Endometrium (tissue), 2 donors: ENCODE data around the gene FBXL22.

ENCODE experiments used
- FAIRE-seq: peaks from 2 replicates; lab custom pipeline; 2012; peaks lifted over from hg19 to GRCh38; lab: Jason Lieb, UNC
- donor health status: control.
- donor health status: control.

Gene FBXL22

GRCh38 chr15:63597038-63597790, at the start of gene FBXL22:
FBXL22 (plus strand) TSS chr15:63597387; CDS start chr15:63597393, 6 bp downstream.
- peak; percentile 48 for FAIRE-seq

- peak; percentile 76 for FAIRE-seq
Observed at GRCh38 chr15:63551400-63551799, 45.8 kb upstream of the FBXL22 start.

DNA sequence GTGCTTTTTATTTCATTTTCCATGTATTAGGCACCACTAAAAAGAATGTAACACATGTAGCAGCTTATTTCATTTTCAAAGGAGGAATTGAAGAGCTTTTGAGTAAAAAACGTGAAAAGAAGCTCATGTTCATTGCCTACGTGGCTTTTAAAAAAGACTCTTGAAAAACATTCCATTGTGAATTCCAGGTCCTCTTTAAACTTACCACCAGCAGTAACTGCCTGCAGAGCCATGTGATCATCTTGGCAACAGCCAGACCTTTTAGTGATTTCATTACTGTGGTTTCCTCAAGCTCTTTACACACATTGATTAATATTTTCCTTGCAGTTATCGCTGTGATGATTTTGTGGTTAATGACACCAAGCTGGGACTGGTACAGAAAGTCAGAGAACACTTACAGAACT, 43.8 kb upstream of the FBXL22 start:
- FAIRE-seq, result peak; percentile 37

DNA sequence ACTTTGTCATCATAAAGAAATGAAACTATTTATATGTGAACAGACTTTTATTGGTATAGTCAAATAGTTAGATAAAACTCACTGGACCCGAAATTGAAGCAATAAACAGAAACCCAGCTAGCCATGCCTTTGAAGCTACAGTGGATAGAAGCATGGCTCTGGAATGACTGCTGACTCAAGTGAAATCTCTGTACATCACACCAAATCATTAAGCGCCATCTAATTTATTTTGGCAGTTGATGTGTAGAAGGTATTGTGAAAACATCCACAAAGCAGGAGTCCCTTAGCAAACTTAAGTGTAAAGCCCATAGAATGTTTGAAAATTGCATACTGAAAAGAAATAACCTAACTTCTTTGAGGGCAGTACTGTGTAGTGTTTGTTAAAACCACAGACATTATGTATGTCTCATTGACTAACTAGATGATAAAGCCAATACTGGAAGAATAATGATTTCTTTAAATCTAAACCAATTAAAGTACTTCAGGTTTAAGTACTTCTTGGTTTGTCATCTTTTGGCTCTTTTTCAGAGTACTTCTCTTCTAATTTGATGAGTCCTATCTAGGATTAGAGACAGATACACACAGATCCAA, 42.8 kb upstream of the FBXL22 start:
- no peak for FAIRE-seq

GRCh38 chr15:63555507-63555906, 41.7 kb upstream of the FBXL22 start:
- no peak for FAIRE-seq

- no peak for FAIRE-seq
Observed at GRCh38 chr15:63556246-63556645, 40.9 kb upstream of the FBXL22 start.

DNA sequence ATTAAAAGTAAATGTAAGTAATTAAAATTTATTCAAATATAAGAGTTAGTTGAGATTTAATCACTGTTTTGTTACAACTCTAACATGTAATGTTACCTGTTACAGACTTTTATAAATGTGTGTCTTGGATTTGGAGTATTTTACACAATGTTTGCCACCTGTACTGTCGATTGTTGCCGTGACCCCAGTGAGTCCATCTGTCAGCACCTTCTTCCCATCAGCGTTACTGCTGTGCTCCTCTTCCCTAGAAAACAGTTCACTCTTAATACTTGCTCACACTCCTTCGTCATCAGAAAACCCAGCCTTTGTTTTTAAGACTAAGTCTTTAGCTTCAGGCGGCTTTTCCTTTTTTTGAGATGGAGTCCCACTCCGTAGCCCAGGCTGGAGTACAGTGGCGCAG, 40.5 kb upstream of the FBXL22 start:
- no peak for FAIRE-seq

- no peak for FAIRE-seq
Observed at GRCh38 chr15:63559753-63560152, 37.4 kb upstream of the FBXL22 start.

- no peak for FAIRE-seq
Observed at GRCh38 chr15:63560741-63561448, 36.3 kb upstream of the FBXL22 start.

DNA sequence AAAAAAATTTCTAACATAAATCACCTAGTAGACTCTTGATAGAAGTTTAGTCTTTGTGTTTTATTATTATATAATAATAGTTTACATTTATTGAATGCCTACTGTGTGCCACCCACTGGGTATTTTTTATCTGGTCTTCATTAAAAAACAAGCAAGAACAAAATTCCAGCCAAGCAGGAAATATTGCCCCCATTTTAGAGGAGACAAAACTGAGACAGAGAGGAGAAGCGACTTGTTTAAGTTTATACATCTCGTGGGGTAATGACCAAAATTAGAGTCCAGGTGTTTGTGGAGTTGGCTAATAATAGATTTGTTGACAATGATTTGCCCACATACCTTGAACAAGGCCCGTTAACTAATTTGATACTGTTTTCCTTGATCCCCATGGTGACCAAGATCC, 33.1 kb upstream of the FBXL22 start:
- no peak for FAIRE-seq

- no peak for FAIRE-seq
Observed at GRCh38 chr15:63565536-63566186, 31.5 kb upstream of the FBXL22 start.

DNA sequence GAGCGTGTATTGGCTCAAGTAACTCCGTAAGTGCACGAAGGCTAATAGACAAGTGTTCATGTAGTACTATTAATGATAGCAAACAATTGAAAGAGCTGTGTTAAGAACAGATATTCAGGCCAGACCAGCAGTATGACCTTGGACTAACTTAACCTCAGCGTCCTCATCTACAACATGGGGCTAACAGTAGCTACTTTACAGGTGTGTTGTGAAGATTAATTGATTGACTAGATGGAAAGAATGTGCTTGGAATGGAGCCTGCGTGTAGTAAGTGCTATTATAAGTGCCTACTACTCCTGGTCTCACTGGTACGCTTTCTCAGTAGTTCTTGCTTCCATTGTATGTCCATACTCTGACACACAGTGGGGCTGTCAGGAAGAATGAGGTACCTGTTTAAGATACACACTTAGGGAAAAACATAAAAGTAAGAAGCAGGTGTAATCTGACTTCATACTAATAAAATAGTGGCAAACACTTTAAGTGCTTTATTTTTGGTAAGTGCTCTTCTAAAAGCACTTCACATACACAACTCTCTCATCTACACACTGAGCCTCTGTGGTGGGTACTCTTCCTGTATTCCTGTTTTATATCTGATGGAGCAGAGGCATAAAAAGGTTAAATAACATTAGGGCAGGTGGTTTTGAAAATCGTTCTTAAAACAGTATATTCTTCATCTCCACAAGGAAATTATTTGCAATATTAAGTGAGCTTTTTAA, 24.3 kb upstream of the FBXL22 start:
- no peak for FAIRE-seq

DNA sequence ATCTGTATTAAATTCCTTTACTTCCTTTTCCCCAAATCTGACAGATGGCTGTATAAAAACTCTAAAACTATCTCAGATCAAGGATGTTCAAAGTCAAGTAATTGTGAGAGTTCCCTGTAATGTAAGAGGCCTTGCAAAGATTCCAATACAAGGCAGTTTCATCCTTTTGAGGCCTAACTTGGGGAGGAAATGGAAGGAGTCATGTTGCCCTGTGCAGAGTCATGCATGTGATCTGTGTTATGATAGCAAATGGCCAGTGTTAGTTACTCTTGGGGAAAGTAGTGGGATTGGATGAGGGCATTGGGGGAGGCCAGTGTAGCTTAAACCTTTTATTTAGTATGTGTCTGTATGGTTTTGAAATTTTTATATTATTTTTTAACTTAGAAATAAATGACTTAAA, 23.7 kb upstream of the FBXL22 start:
- FAIRE-seq, result no peak

DNA sequence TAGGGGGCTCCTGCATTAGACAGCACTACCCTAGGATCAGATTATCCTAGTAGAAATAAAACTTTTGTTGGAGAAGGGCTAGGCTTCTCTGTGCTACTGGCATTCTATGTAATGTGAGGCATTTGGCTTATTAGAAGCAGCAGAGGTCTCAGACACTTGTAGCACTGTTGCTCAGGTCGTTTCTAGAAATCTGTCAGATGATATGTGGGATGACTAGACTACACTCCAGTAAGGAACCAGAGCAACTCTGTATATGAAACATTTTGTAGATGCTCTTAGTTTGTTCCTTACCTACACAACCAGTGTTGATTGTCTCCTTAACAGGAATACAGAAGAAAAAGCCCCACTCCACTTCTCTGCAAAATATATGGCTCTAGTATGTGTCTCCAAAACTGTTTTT, 21.9 kb upstream of the FBXL22 start:
- FAIRE-seq, result no peak

DNA sequence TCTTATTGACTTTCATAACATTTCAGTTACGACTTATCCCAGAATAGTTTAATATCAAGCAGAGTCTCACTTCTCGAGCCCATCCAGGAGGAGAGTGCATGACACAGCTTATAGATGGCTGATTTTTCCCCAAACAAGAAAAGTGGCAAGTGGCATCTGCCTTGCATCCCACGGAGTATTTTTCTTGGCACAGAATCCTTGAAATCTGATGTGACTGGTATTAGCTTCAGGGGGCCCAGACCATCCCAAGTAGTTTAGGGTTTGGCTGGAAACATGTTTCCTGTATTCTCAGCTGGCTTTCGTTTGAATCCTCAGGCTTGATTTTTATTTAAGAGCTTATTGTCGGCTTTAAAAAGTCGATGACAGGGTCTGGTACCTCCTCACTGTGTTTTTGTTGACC, 20.7 kb upstream of the FBXL22 start:
- FAIRE-seq, result no peak

DNA sequence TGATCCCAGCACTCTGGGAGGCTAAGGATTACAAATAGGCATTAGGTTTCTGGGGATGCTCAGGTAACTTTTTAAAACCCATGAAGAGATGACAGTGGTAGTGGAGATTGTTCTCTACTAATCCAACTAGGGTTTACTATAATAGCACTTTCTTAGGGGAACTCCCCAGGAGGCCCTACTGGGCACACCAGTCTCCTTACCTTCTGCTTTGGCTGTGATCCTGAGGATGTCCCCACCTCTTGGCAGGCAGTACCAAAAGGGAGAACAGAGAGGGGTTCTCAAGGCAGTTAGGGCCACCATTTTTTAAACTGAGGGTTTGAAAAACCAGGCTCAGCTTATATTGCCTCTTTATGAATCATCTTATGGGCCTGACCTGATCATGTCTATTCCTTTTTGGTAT, 15.0 kb upstream of the FBXL22 start:
- FAIRE-seq, result no peak

DNA sequence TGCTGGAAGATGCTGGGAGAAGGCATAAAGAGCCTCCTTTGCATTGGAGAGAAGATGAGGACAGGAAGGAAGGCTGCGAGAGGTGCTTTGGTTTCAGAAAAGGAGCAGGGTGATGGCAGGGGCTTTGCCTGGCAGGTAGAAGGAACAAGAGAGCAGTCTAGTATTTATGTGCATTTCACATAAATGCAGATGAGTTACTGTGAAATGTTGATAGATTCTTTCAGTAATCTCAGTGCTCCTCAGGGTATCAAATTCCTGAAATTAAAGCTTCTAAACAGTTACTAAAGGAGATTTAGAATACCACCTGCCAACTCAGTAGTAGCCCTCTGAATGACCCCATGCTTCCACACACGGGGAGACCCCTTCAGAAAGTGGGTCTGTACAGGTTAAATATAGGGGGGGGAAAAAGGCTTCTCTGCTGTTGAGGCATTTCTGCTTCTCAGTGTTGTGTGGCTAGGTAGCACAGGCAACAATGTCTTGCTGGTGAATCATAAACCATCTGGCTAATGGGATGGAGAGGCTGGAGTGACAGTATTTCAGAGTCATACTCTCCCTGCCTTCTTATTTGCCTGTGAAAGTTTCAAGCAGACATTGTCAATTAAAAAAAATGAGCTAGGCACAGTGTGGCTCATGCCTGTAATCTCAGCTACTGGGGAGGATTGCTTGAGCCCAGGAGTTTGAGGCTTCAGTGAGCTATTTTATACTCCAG, 14.3 kb upstream of the FBXL22 start:
- no peak for FAIRE-seq

DNA sequence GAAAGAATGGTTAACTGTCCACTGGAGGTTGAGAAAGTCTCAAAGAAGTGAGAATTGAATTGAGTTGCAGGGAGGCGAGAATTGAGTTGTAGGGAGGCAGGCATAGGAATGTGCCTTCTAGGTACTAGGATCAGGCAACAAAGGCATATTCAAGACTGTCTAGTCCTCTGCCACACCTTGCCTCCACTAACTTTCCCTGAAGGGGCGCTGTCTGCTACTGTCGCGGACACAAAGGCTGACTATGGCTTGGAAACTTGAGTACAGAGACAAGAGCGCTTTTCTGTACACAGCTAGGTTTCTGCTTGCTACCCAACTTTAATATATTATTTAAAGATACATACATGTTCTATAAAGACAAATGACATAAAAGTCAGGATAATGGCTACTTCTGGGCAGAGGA, 10.4 kb upstream of the FBXL22 start:
- FAIRE-seq, result no peak

DNA sequence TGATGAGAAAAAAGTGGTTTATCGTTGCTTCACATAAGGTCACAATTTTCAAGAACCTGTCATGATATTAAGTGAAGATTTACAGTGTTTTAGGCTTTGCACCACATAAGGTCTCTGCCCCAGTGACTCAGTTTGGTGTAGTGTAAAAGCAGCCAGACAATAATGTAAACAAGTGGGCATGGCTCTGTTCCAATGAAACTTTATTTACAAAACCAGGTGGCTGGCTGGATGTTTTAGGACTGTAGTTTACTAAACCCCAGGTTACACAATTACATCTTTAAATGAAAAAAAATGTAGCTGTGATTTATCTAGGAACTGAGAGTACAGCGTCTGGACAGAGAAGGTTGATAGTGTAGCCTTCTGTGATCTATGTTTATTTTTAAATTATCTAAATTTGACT, 9.7 kb upstream of the FBXL22 start:
- no peak for FAIRE-seq

DNA sequence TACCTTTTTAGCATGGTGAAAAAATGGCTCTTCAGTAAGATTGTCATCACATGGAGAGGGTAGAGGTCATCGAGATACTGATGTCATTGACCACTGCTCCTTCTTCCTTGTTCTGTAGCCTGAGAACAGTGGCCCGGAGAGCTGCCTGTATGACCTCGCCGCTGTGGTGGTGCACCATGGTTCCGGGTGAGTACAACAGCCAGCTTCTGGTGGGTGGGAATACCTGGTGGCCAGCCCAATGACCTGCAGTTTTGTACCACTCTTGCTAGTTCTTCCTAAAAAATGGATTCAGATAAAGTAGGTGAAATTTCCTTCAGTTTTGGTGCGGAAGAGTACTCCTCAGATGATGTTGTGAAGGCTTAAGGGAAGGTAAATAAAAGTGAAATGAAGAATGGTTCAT, 8.4 kb upstream of the FBXL22 start:
- no peak for FAIRE-seq
